ENCODE measurements around the gene MRLN.
"Not testable (repeated sequence)": the region's sequence is repeated elsewhere in the genome, so short reads cannot be mapped to it uniquely, and the experiment has no call there.

Gene MRLN

GRCh38 chr10:59753267-59753666, at the start of gene MRLN:
Gene MRLN (minus strand): TSS chr10:59753455.
- DNase-seq = no peak

- no peak for DNase-seq
Observed at GRCh38 chr10:59801171-59801570, 47.9 kb upstream of the MRLN start.

GRCh38 chr10:59799421-59799820, 46.2 kb upstream of the MRLN start:
- no peak for DNase-seq

GRCh38 chr10:59793919-59794318, 40.7 kb upstream of the MRLN start:
- DNase-seq = no peak

- no peak for DNase-seq
Observed at GRCh38 chr10:59792812-59793211, 39.6 kb upstream of the MRLN start.

- DNase-seq = no peak
Observed at GRCh38 chr10:59791601-59792000, 38.3 kb upstream of the MRLN start.

- not testable (repeated sequence) for DNase-seq
Observed at GRCh38 chr10:59790080-59790479, 36.8 kb upstream of the MRLN start.

- not testable (repeated sequence) for DNase-seq
Observed at GRCh38 chr10:59788914-59789313, 35.7 kb upstream of the MRLN start.

GRCh38 chr10:59787032-59787431, 33.8 kb upstream of the MRLN start:
- not testable (repeated sequence) for DNase-seq

GRCh38 chr10:59785476-59785875, 32.2 kb upstream of the MRLN start:
- not testable (repeated sequence) for DNase-seq

GRCh38 chr10:59781511-59781910, 28.3 kb upstream of the MRLN start:
- no peak for DNase-seq

GRCh38 chr10:59779756-59780533, 26.7 kb upstream of the MRLN start:
- DNase-seq = no peak

- DNase-seq = no peak
Observed at GRCh38 chr10:59774451-59774850, 21.2 kb upstream of the MRLN start.

GRCh38 chr10:59773088-59773487, 19.8 kb upstream of the MRLN start:
- DNase-seq = no peak

GRCh38 chr10:59771162-59771807, 18.0 kb upstream of the MRLN start:
- DNase-seq = no peak

GRCh38 chr10:59770689-59771088, 17.4 kb upstream of the MRLN start:
- no peak for DNase-seq

GRCh38 chr10:59762505-59762904, 9.2 kb upstream of the MRLN start:
- no peak for DNase-seq

GRCh38 chr10:59757966-59758365, 4.7 kb upstream of the MRLN start:
- no peak for DNase-seq

- DNase-seq = no peak
Observed at GRCh38 chr10:59754951-59755350, 1.7 kb upstream of the MRLN start.

GRCh38 chr10:59752278-59752940, 846 bp downstream of the MRLN start:
- DNase-seq = no peak

- DNase-seq = no peak
Observed at GRCh38 chr10:59750155-59750945, 2.9 kb downstream of the MRLN start.

GRCh38 chr10:59748834-59749233, 4.4 kb downstream of the MRLN start:
- DNase-seq = no peak

- DNase-seq = no peak
Observed at GRCh38 chr10:59745163-59745650, 8.0 kb downstream of the MRLN start.

All from stimulated activated CD4-positive, alpha-beta T cell treated with anti-CD3 and anti-CD28 coated beads, Interleukin-12 subunit alpha, Interleukin-12 subunit beta, amount 100 ng/mL, for 4 hours (primary cell).